ENCODE measurements around the gene VMP1. TPM values are rescaled to one million over a fixed set of nuclear protein-coding genes. Genes with fewer than 3 reads are reported as not detected.

Gene VMP1
- total RNA-seq, 2 donors from 2014 or later, result 175 to 203 TPM

DNA sequence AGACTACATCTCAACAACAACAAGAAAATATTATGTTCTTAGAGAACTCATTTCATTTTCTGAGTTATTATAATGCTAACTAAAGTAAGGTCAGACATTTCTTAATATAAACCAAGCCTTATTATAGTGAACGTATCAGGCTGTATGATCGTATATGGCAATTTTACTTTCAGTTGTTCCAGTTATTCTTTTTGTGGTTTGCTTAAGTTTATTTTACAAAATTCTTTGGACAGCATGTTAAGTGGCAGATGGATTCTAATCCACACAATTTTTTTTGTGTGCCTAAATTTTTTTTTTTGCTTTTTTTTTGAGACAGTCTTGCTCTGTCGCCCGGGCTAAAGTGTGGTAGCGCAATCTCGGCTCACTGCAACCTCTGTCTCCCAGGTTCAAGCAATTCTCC is 59.0 kb downstream of the VMP1 start:
- no peaks in the 10 kb centered on the region for H3K4me1 ChIP-seq (replicated peaks)
- TF ChIP-seq POLR2A (IDR thresholded peaks at IDR 0.05) (no peak), POLR2AphosphoS5 (IDR thresholded peaks at IDR 0.05) (no peak)
- TF ChIP-seq, protein P1, sequence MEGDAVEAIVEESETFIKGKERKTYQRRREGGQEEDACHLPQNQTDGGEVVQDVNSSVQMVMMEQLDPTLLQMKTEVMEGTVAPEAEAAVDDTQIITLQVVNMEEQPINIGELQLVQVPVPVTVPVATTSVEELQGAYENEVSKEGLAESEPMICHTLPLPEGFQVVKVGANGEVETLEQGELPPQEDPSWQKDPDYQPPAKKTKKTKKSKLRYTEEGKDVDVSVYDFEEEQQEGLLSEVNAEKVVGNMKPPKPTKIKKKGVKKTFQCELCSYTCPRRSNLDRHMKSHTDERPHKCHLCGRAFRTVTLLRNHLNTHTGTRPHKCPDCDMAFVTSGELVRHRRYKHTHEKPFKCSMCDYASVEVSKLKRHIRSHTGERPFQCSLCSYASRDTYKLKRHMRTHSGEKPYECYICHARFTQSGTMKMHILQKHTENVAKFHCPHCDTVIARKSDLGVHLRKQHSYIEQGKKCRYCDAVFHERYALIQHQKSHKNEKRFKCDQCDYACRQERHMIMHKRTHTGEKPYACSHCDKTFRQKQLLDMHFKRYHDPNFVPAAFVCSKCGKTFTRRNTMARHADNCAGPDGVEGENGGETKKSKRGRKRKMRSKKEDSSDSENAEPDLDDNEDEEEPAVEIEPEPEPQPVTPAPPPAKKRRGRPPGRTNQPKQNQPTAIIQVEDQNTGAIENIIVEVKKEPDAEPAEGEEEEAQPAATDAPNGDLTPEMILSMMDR (IDR thresholded peaks at IDR 0.05), result no peak
- no peak overlapping the region for H3K4me3 ChIP-seq
- no peak for DNase-seq (ENCODE audit: low spot score)
- no peaks in the 10 kb centered on the region for H3K36me3 ChIP-seq
- H3K27me3 ChIP-seq (replicated peaks; ENCODE audit: insufficient read depth), result no peaks in the 10 kb centered on the region
- intact Hi-C loops (cut with DNase I), result no loop called here
- 96% methylated on average over 6 of the region's 6 CpGs for WGBS
- H3K9me3 ChIP-seq, result no peaks in the 10 kb centered on the region
- no peak overlapping the region for H3K27ac ChIP-seq

DNA sequence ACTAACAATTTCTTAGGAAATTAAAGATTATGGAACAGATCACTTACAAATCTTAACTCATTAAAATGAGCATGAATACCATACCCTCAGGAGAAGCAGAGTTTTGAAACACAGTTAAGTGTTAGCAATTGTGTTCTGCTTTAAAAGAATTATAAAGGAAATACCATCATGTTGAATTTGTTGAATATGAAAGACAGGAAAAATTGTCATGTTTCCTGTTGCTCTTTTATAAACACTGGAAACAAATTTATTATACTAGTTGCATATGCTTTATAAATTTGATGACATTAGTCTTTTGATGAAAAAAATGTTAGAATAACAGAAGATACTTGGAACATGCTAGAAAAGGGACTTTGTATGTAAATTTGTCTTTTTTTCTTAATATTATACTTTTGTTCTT is 59.7 kb downstream of the VMP1 start:
- intact Hi-C loops (cut with DNase I), result no loop called here
- no peaks in the 10 kb centered on the region for H3K27me3 ChIP-seq (replicated peaks; ENCODE audit: insufficient read depth)
- no peak for DNase-seq (ENCODE audit: low spot score)
- H3K4me3 ChIP-seq, result no peak overlapping the region
- no peaks in the 10 kb centered on the region for H3K4me1 ChIP-seq (replicated peaks)
- no peak overlapping the region for H3K27ac ChIP-seq
- TF ChIP-seq, protein P1 (IDR thresholded peaks at IDR 0.05), result no peak
- TF ChIP-seq POLR2A (IDR thresholded peaks at IDR 0.05) (no peak), POLR2AphosphoS5 (IDR thresholded peaks at IDR 0.05) (no peak)
- H3K9me3 ChIP-seq, result no peaks in the 10 kb centered on the region
- no peaks in the 10 kb centered on the region for H3K36me3 ChIP-seq

DNA sequence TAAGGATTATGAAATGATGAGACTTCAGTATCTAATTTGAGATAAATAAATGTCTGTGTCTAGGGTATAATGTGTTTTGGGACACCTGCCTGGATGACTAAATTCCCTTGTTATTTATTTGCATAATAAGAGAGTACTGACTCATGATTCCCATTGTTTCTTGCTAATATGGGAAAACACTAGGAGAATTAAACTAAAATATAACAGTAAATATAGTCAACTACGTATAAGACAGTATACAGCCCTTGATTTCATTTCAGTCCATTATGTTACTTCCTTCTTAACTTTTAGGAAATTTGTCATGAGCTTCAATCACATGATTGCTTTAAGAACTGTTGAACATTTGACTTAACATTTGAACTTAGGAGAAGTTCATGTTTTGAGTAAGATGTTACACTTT is 62.4 kb downstream of the VMP1 start:
- H3K4me1 ChIP-seq (replicated peaks), result no peaks in the 10 kb centered on the region
- intact Hi-C loops (cut with DNase I), result no loop called here
- no peak overlapping the region for H3K4me3 ChIP-seq
- no peaks in the 10 kb centered on the region for H3K9me3 ChIP-seq
- H3K36me3 ChIP-seq, result no peaks in the 10 kb centered on the region
- no peak overlapping the region for H3K27ac ChIP-seq
- H3K27me3 ChIP-seq (replicated peaks; ENCODE audit: insufficient read depth), result no peaks in the 10 kb centered on the region
- TF ChIP-seq, protein P1 (IDR thresholded peaks at IDR 0.05), result no peak
- TF ChIP-seq POLR2AphosphoS5 (IDR thresholded peaks at IDR 0.05) (no peak), POLR2A (IDR thresholded peaks at IDR 0.05) (no peak)
- 71% methylated on average over 1 of the region's 1 CpG for WGBS
- no peak for DNase-seq (ENCODE audit: low spot score)

DNA sequence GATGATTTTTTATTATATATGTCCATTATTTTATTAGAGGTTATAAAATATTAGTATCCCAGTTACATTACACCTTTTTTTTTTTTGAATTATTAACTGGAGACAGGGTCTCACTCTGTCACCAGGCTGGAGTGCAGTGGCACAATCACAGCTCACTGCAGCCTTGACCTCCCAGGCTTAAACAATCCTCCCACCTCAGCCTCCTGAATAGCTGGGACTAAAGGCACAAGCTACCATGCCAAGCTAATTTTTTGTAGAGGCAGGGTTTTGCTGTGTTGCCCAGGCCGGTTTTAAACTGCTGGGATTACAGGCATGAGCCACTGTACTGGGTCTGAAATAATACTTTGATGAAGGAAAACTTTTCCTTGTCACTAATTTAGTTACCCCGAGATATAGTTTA is 63.6 kb downstream of the VMP1 start:
- no peaks in the 10 kb centered on the region for H3K9me3 ChIP-seq
- no peak overlapping the region for H3K4me3 ChIP-seq
- 95% methylated on average over 2 of the region's 2 CpGs for WGBS
- intact Hi-C loops (cut with DNase I), result no loop called here
- H3K4me1 ChIP-seq (replicated peaks), result no peaks in the 10 kb centered on the region
- no peaks in the 10 kb centered on the region for H3K36me3 ChIP-seq
- TF ChIP-seq POLR2AphosphoS5 (IDR thresholded peaks at IDR 0.05), result no peak
- TF ChIP-seq, protein P1 (IDR thresholded peaks at IDR 0.05), result no peak
- no peak for TF ChIP-seq POLR2A (IDR thresholded peaks at IDR 0.05)
- no peak for DNase-seq (ENCODE audit: low spot score)
- no peaks in the 10 kb centered on the region for H3K27me3 ChIP-seq (replicated peaks; ENCODE audit: insufficient read depth)
- no peak overlapping the region for H3K27ac ChIP-seq

DNA sequence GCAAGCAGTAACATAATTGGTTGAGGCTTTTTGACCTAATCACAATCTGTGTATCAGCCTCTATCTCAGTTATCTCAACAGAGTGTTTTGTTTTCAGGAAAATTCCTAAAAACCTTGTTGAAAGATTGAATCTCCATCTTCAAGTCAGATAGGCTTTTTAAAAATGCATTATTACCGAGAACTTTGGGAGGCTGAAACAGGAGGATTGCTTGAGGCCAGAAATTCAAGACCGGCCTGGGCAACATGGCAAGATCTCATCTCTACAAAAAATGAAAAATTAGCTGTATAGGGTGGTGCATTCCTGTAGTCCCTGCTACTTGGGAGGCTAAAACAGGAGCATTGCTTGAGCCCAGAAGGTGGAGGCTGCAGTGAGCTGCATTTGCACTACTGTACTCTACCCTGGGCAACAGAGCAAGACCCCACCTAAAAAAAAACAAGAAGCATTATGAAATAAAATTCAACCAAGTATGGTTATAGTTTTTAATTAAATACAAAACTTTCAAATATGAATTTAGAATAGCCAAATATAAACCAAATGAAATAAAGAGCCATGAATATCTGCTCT is 68.4 kb downstream of the VMP1 start:
- intact Hi-C loops (cut with DNase I), result no loop called here
- no peaks in the 10 kb centered on the region for H3K36me3 ChIP-seq
- H3K9me3 ChIP-seq, result no peaks in the 10 kb centered on the region
- no peak for DNase-seq (ENCODE audit: low spot score)
- no peaks in the 10 kb centered on the region for H3K4me1 ChIP-seq (replicated peaks)
- TF ChIP-seq, protein P1 (IDR thresholded peaks at IDR 0.05), result no peak
- H3K4me3 ChIP-seq, result no peak overlapping the region
- WGBS, result 99% methylated on average over 2 of the region's 2 CpGs
- no peak overlapping the region for H3K27ac ChIP-seq
- no peaks in the 10 kb centered on the region for H3K27me3 ChIP-seq (replicated peaks; ENCODE audit: insufficient read depth)
